Fibroblast of mammary gland (primary cell): ENCODE results near the gene FARS2.

Source experiments
- DNase-seq: peaks from one replicate; pipeline ENCODE4 v3.0.0-alpha.2; 2010; ENCODE audit warnings: low read depth
- H3K4me3 ChIP-seq: 2 replicates; pipeline ENCODE4 v1.5.1; 2011; ENCODE audit warnings: low read depth, mild to moderate bottlenecking, low read length, moderate library complexity; ENCODE audit not compliant: control insufficient read depth
- TF ChIP-seq, protein P1 (sequence below): conservative IDR thresholded peaks from 2 replicates; pipeline ENCODE4 v1.5.1; 2011; ENCODE audit warnings: low read depth, low read length, inconsistent platforms; ENCODE audit not compliant: control insufficient read depth, insufficient read depth

Gene FARS2

DNA sequence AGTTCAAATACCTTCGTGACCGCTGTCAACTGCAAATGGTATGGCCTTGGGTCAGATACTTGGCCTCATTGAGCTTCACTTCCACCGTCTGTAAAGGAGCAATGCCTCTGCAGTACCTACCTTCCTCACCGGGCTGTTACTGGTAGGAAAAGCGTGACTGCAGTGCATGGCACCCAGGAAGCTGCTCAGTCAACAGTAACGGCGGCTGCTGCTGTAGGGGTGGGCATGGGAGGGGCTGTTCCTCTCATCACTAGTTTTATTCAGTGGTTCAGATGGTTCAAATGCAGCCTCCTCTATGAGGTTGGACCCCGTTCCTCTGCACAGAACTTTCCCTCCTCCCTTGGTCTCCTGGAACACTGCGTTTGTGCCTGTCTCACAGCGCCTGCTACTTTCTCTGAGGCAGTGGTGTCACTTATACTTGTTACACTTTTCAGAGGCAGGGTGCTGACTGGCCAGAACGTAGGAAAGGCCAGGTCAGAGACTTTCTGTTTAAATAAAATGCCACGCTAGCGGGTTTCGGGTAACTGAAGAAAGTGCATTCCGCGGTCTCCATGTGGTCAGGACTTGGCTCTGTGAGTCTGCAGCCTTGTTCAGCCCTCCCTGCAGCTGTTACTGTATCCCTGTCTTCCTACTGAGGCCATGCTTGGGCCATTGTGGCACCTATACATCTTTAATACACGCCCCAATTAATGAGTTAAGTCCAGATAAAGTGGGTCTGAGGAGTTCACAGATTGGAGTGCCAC lies 465.8 kb downstream of the FARS2 start:
- H3K4me3 ChIP-seq: no peak overlapping the region
- TF ChIP-seq, protein P1, sequence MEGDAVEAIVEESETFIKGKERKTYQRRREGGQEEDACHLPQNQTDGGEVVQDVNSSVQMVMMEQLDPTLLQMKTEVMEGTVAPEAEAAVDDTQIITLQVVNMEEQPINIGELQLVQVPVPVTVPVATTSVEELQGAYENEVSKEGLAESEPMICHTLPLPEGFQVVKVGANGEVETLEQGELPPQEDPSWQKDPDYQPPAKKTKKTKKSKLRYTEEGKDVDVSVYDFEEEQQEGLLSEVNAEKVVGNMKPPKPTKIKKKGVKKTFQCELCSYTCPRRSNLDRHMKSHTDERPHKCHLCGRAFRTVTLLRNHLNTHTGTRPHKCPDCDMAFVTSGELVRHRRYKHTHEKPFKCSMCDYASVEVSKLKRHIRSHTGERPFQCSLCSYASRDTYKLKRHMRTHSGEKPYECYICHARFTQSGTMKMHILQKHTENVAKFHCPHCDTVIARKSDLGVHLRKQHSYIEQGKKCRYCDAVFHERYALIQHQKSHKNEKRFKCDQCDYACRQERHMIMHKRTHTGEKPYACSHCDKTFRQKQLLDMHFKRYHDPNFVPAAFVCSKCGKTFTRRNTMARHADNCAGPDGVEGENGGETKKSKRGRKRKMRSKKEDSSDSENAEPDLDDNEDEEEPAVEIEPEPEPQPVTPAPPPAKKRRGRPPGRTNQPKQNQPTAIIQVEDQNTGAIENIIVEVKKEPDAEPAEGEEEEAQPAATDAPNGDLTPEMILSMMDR: no peak
- no peak for DNase-seq

DNA sequence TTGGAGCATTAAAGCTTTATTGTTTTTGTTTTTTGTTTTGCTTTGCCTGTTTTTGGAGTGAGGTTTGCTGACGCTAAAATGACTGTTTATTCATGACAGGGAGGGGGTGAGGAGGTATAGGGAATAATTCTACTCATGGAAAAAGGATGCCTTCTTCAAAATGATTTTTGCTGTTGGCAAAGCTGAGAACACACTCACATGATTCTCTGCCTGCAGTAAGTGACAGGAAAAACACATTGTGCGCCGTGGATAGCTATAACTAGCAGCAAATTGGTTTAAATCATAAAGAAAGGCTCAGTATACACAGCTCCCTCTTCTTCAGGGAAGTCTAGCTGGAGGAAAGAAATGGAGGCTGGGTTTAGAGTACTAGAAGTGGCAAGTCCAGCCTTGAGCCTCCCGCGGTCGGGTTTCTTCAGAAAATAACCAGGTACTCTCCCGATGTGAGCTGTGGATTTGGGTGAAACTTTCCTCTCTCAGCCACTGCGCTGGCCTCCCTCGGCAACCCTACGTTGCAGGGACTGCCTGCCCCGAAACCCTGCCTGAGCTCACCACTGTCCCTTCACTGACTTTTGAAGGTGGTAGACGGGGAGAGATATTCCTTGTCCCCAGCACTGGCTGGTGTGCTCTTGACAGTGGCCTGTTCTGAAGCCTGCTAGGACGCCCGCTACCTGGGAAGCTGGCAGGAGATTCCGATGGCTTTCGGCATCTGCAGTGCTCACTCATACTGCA lies 467.2 kb downstream of the FARS2 start:
- no peak overlapping the region for H3K4me3 ChIP-seq
- TF ChIP-seq, protein P1: no peak
- no peak for DNase-seq

DNA sequence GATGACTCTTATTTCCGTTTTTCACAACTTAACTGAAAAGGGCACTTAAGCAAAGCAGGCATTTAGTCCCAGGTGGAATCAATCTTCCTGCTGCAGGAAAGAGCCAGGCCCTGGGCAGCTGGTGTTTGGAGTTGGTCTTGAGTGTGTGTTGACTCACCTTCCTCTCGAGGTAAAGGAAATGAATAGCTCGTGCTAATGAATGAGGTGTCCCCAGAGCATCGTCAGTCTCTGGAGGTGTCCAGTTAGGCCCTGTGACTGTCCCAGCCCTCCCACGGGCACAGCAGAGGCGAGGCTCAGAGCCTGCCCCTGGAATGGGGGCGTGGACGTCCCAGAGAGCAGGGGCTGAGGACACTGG lies 467.7 kb downstream of the FARS2 start:
- TF ChIP-seq, protein P1: no peak
- H3K4me3 ChIP-seq: no peak overlapping the region
- peak; percentile 53 for DNase-seq

GRCh38 chr6:5729813-5730517 lies 468.7 kb downstream of the FARS2 start:
- TF ChIP-seq, protein P1: no peak
- no peak for DNase-seq
- no peak overlapping the region for H3K4me3 ChIP-seq

GRCh38 chr6:5730585-5731263 lies 469.4 kb downstream of the FARS2 start:
- TF ChIP-seq, protein P1: no peak
- no peak overlapping the region for H3K4me3 ChIP-seq
- peak; percentile 67 for DNase-seq

DNA sequence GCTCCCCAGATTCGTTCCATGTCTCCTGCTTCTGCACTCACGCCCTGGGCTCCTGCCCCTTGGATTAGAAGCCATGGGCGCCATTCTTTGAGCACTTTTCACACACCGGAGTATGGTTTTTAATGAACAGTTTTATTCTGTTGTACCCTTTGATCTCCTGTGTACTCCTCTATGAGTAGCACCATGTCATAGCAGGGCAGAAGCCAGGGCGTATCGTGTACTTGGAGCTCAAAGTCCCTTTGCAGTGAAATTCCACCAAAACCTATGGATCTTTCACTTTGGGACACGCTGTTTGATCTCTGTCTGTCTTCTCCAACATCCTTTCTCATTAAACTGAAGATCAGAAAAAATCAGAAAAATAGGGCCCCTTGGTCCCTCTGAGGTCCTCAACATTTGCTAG lies 470.1 kb downstream of the FARS2 start:
- no peak for DNase-seq
- H3K4me3 ChIP-seq: no peak overlapping the region
- TF ChIP-seq, protein P1: no peak
